ENCODE data around the gene MOCS3. TPM values are rescaled to one million over a fixed set of nuclear protein-coding genes. Genes with fewer than 3 reads are reported as not detected.
A peak's percentile ranks its signal among the peaks of the same experiment; 100 is the strongest.

MOCS3 gene
- total RNA-seq, 1 experiment from 2014 or later: 5.8 TPM

- ChIA-PET POLR2A (interaction anchor here (0.6 to 1.0 kb wide), 6 partner anchors 11 to 383 kb away, joined by 3 to 7 read pairs (median 4); partner anchors contain the start of gene ADNP), CTCF (interaction anchor here (0.7 kb wide), 1 partner anchor 109 kb away, joined by 3 read pairs; no protein-coding TSS in a partner anchor)
- Histone ChIP-seq H3K36me3 (ENCODE audit: control insufficient read depth, insufficient read depth, low read length) (peaks cover 31% of the 10 kb centered on the region), H3K4me1 (ENCODE audit: control insufficient read depth, insufficient read depth, low read length) (peaks cover 20% of the 10 kb centered on the region), H3K27me3 (ENCODE audit: control insufficient read depth, insufficient read depth, low read length) (no peaks in the 10 kb centered on the region), H3K27ac (ENCODE audit: low read length) (peak within 1 kb of the TSS; percentile 98), H3K4me3 (ENCODE audit: low read depth in 2 of 2, low read length in 2 of 2) (peak within 1 kb of the TSS; percentile 92 to 100), H3K9me3 (ENCODE audit: control insufficient read depth, insufficient read depth, low read depth, low read length) (no peaks in the 10 kb centered on the region)
- DNase-seq (ENCODE audit: low read depth, low spot score) (no peak), ATAC-seq (peak; percentile 91)
- BruUV-seq (replicated peaks): no TSS peak
- in situ Hi-C loops (cut with HindIII; ENCODE audit: low pct_unique_long_range_greater_than_20kb, low sequenced_read_pairs): no loop called here
- intact Hi-C loops (cut with micrococcal nuclease; ENCODE audit: unreplicated experiment): no loop called here
- TF ChIP-seq CTCF (IDR thresholded peaks at IDR 0.05): no peak
- TF ChIP-seq TCF7L2 (IDR thresholded peaks at IDR 0.05; ENCODE audit: low read depth, low read length): no peak
- TF ChIP-seq REST (IDR thresholded peaks at IDR 0.05; ENCODE audit: insufficient read depth in 1 of 2, low read depth in 2 of 2, low read length in 1 of 2): 0 out of 4 replicates have a peak, but pooled peaks of 1 of the 2 experiments have one; percentile 47
- TF ChIP-seq POLR2AphosphoS5 (IDR thresholded peaks at IDR 0.05; ENCODE audit: low read depth, low read length): peak; percentile 98
These were observed 612 bp upstream of the MOCS3 start, which contains the start of gene DPM1 for GRCh38 chr20:50957798-50958614. DPM1 (minus strand) TSS chr20:50958532; CDS start chr20:50958523, 9 bp downstream.

GRCh38 chr20:50959543-50960126, 1.0 kb downstream of the MOCS3 start:
- ATAC-seq (no peak), DNase-seq (ENCODE audit: low read depth, low spot score) (no peak)
- H3K9me3 ChIP-seq (ENCODE audit: control insufficient read depth, insufficient read depth, low read depth, low read length): no peaks in the 10 kb centered on the region
- peak overlapping the region; percentile 92 to 100 for H3K4me3 ChIP-seq (ENCODE audit: low read depth in 2 of 2, low read length in 2 of 2)
- in situ Hi-C loops (cut with HindIII; ENCODE audit: low pct_unique_long_range_greater_than_20kb, low sequenced_read_pairs) (no loop called here), intact Hi-C loops (cut with micrococcal nuclease; ENCODE audit: unreplicated experiment) (no loop called here)
- no peaks in the 10 kb centered on the region for H3K27me3 ChIP-seq (ENCODE audit: control insufficient read depth, insufficient read depth, low read length)
- peaks cover 16% of the 10 kb centered on the region for H3K36me3 ChIP-seq (ENCODE audit: control insufficient read depth, insufficient read depth, low read length)
- peak overlapping the region; percentile 98 for H3K27ac ChIP-seq (ENCODE audit: low read length)
- H3K4me1 ChIP-seq (ENCODE audit: control insufficient read depth, insufficient read depth, low read length): peaks cover 20% of the 10 kb centered on the region
- ChIA-PET POLR2A (no interaction called here), CTCF (no interaction called here)
- TF ChIP-seq POLR2AphosphoS5 (IDR thresholded peaks at IDR 0.05; ENCODE audit: low read depth, low read length) (no peak), REST (IDR thresholded peaks at IDR 0.05; ENCODE audit: insufficient read depth in 1 of 2, low read depth in 2 of 2, low read length in 1 of 2) (no peak), CTCF (IDR thresholded peaks at IDR 0.05) (no peak), SIN3A (IDR thresholded peaks at IDR 0.05; ENCODE audit: borderline replicate concordance, insufficient read depth, low read depth, low read length) (no peak), TCF7L2 (IDR thresholded peaks at IDR 0.05; ENCODE audit: low read depth, low read length) (no peak)
- BruUV-seq (replicated peaks): no TSS peak

Measured in Panc1 (cell line).